Naive thymus-derived CD4-positive, alpha-beta T cell (primary cell): ENCODE results near the gene RNF26. TPM values are rescaled to one million over a fixed set of nuclear protein-coding genes. Genes with fewer than 3 reads are reported as not detected.

Experiments
- ATAC-seq: fragments of 150-1000 bp; cut with Tn5 transposase; 2 replicates; pipeline ENCODE4 v1.10.0; 2021; ENCODE audit warnings: mild to moderate bottlenecking, moderate library complexity
- CTCF ChIA-PET: fragments of 350-600 bp; sonication (Branson Sonifier 250); formaldehyde crosslinking; loops from one replicate; lab custom pipeline; 2021; ENCODE audit warnings: antibody characterized with exemption; lab: Charles Lee
- POLR2A ChIA-PET: fragments of 350-600 bp; sonication (Branson Sonifier 250); formaldehyde crosslinking; loops from one replicate; lab custom pipeline; 2021; ENCODE audit warnings: antibody characterized with exemption, inconsistent platforms; lab: Charles Lee
- DNase-seq, 9 donors: peaks; one replicate each; pipeline versions ENCODE4 v3.0.0 to v3.0.0-alpha.2; 2020 to 2022; ENCODE audit warnings: mixed read lengths in 1 of 9
- H3K27ac ChIP-seq: one replicate; pipeline ENCODE4 v1.7.0; 2013; ENCODE audit warnings: mild to moderate bottlenecking, low read depth, low read length, moderate library complexity
- H3K27me3 ChIP-seq, 2 donors: one replicate each; pipeline ENCODE4 v1.7.0; 2013; ENCODE audit warnings: low read length in 2 of 2, mild to moderate bottlenecking in 2 of 2, moderate library complexity in 2 of 2; ENCODE audit not compliant: control insufficient read depth in 2 of 2, insufficient read depth in 2 of 2
- H3K36me3 ChIP-seq, 3 experiments: 1 replicate in 2 of 3; 2 replicates in 1 of 3; pipeline ENCODE4 v1.7.0; 2013; ENCODE audit warnings: low read length in 3 of 3, mild to moderate bottlenecking in 3 of 3, moderate library complexity in 1 of 3; ENCODE audit not compliant: insufficient read depth in 3 of 3, control insufficient read depth in 2 of 3
- H3K4me1 ChIP-seq, 2 donors: one replicate each; pipeline ENCODE4 v1.7.0; 2013; ENCODE audit warnings: low read length in 2 of 2, mild to moderate bottlenecking in 2 of 2, moderate library complexity in 1 of 2; ENCODE audit not compliant: control insufficient read depth in 2 of 2, insufficient read depth in 2 of 2
- H3K4me3 ChIP-seq: 2 replicates; pipeline ENCODE4 v1.7.0; 2013; ENCODE audit warnings: mild to moderate bottlenecking, low read length
- H3K9me3 ChIP-seq, 3 experiments: 1 replicate in 2 of 3; 2 replicates in 1 of 3; pipeline ENCODE4 v1.7.0; 2013; ENCODE audit warnings: low read length in 3 of 3; ENCODE audit not compliant: control insufficient read depth in 2 of 3
- H3K27ac Mint-ChIP-seq, 9 donors: one replicate each; pipeline ENCODE4 v1.8.0; 2020 to 2022; ENCODE audit warnings: mixed read lengths in 9 of 9, mild to moderate bottlenecking in 8 of 9, moderate library complexity in 5 of 9, inconsistent platforms in 2 of 9
- H3K27me3 Mint-ChIP-seq, 5 donors: one replicate each; pipeline ENCODE4 v1.8.0; 2021 to 2022; ENCODE audit warnings: mixed read lengths in 5 of 5, mild to moderate bottlenecking in 1 of 5
- H3K36me3 Mint-ChIP-seq, 5 donors: one replicate each; pipeline ENCODE4 v1.8.0; 2020 to 2022; ENCODE audit warnings: mixed read lengths in 5 of 5, mild to moderate bottlenecking in 3 of 5, inconsistent platforms in 1 of 5
- H3K4me1 Mint-ChIP-seq, 7 donors: one replicate each; pipeline ENCODE4 v1.8.0; 2020 to 2022; ENCODE audit warnings: mixed read lengths in 7 of 7, mild to moderate bottlenecking in 3 of 7, inconsistent platforms in 1 of 7
- H3K4me3 Mint-ChIP-seq, 10 donors: one replicate each; pipeline ENCODE4 v1.8.0; 2020 to 2022; ENCODE audit warnings: mild to moderate bottlenecking in 10 of 10, mixed read lengths in 10 of 10, moderate library complexity in 6 of 10, inconsistent platforms in 2 of 10
- H3K9me3 Mint-ChIP-seq, 11 donors: one replicate each; pipeline ENCODE4 v1.8.0; 2020 to 2022; ENCODE audit warnings: mixed read lengths in 11 of 11, mild to moderate bottlenecking in 4 of 11, inconsistent platforms in 1 of 11, moderate library complexity in 1 of 11
- intact Hi-C, 2 donors: fragments of 100-400 bp; cut with micrococcal nuclease; formaldehyde crosslinking; loops; one replicate each; pipeline ENCODE4 v1.15.1; 2023
- polyA plus RNA-seq, 2 donors: library from polyadenylated mRNA; unstranded; fragments of 300-500 nt; fragmentation: Illumina TruSeq; gene quantifications; one replicate each; pipeline ENCODE4 v1.2.3, GENCODE V29; 2021
- total RNA-seq, 6 experiments: library from RNA in 5 of 6; stranded (reverse) in 5 of 6; gene quantifications; 1 replicate in 5 of 6; 2 replicates in 1 of 6; pipeline ENCODE4 v1.2.3 and lab custom pipeline; 2021 to 2026

RNF26 gene
- total and polyA plus RNA-seq, 7 experiments from 2014 or later: 16.9 to 59.1 (median 24.4) TPM

DNA sequence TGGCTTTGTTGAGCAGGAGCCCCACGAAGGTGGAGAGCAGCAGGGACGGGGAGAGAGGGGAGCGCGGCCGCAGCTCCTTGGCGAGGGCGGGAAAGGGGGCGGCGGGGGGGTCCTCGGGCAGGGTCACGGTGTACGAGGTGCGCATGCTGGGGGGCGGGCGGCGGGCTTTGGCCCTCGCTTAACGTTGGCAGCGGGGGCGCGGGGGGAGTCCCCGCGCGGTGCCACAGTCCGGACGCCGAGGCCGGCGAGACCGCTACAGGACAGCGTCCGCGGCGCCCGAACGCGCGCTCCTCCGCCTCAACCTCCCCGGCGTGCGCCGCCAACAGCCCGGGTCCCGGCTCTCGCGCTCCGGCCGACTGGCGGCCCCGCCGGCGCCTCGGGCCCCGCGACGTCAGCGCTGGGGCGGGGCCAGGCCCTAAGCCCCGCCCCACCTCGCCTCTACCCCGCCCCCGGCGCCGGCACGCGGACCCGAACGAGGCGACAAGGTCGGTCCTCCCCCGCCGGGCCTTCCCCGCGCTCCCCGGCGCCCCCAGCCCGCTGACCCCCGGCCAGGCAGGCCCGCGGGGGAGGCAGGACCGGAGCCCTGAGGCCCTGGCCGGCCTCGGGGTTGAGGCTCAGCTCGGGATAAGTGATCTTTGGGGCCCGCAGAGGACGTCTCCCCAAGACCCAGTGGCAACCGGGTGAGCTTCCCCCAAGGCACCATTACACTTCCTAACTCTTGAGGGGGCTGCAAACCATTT lies 29.7 kb downstream of the RNF26 start:
- peak overlapping the region; percentile 80 to 91 (median 82) for H3K4me3 Mint-ChIP-seq
- peak overlapping the region in 1 of 9 donors; percentile 17 for H3K27ac Mint-ChIP-seq
- Histone ChIP-seq H3K9me3 (no peaks in the 10 kb centered on the region), H3K4me3 (no peak overlapping the region), H3K27me3 (peaks cover 5 to 22% of the 10 kb centered on the region in 2 donors), H3K36me3 (no peaks in the 10 kb centered on the region), H3K4me1 (no peaks in the 10 kb centered on the region), H3K27ac (no peak overlapping the region)
- peaks cover 0 to 6% (median 0%) of the 10 kb centered on the region in 5 donors for H3K36me3 Mint-ChIP-seq
- DNase-seq: peak in 8 of 9 donors; percentile 31 to 80 (median 47)
- CTCF ChIA-PET: interaction anchor here (0.6 to 1.7 kb wide), 5 partner anchors 8 to 550 kb away, joined by 3 to 4 read pairs (median 3); partner anchors contain the start of gene USP2
- intact Hi-C loops: loop anchor here in 1 of 2 donors (1.0 kb wide), 2 partner anchors 8 to 17 kb away; partner anchors contain the start of gene USP2
- peak; percentile 91 for ATAC-seq
- H3K4me1 Mint-ChIP-seq: peaks cover 5 to 16% (median 11%) of the 10 kb centered on the region in 7 donors
- H3K27me3 Mint-ChIP-seq: peaks cover 36 to 60% (median 46%) of the 10 kb centered on the region in 5 donors
- POLR2A ChIA-PET: no interaction called here
- peaks cover 0 to 1% (median 0%) of the 10 kb centered on the region in 11 donors for H3K9me3 Mint-ChIP-seq

DNA sequence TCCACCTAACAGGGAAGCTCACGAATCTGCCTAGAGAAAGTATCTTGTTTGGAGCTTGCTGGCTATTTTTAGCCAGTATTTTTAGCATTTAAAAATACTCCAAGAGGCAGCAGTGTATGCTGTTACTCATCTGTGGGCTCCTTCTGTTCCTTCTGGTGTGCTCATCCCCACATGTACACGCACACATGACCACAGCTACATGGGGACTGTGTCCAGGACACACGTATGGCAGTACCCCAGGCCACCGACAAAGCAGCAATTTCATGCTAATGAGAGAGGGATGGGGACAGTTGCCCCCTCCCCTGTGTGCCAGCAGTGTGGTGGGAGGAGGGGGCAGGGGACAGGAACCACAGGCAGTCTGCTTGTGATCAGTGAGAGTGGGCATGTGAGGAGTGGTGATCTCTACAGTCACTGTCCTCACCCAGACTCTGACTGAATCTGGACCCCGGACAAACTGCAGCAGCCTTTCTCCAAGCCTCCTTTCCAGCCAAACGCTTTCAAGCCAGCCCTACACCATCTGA lies 30.8 kb downstream of the RNF26 start:
- H3K36me3 Mint-ChIP-seq: peaks cover 0 to 6% (median 0%) of the 10 kb centered on the region in 5 donors
- DNase-seq: no peak
- no peak for ATAC-seq
- H3K27me3 Mint-ChIP-seq: peaks cover 40 to 63% (median 50%) of the 10 kb centered on the region in 5 donors
- intact Hi-C loops: no loop called here
- POLR2A ChIA-PET: no interaction called here
- Histone ChIP-seq H3K4me3 (no peak overlapping the region), H3K9me3 (no peaks in the 10 kb centered on the region), H3K27me3 (peaks cover 5 to 22% of the 10 kb centered on the region in 2 donors), H3K27ac (no peak overlapping the region), H3K36me3 (no peaks in the 10 kb centered on the region), H3K4me1 (no peaks in the 10 kb centered on the region)
- peaks cover 5 to 16% (median 8%) of the 10 kb centered on the region in 7 donors for H3K4me1 Mint-ChIP-seq
- peak overlapping the region in 1 of 9 donors; percentile 94 for H3K27ac Mint-ChIP-seq
- H3K4me3 Mint-ChIP-seq: peak overlapping the region in 8 of 10 donors; percentile 80 to 86 (median 82)
- CTCF ChIA-PET: interaction anchor here (1.1 to 1.7 kb wide), 3 partner anchors 8 to 16 kb away, joined by 3 to 4 read pairs (median 3); partner anchors contain the start of gene USP2
- peaks cover 0 to 1% (median 0%) of the 10 kb centered on the region in 11 donors for H3K9me3 Mint-ChIP-seq

DNA sequence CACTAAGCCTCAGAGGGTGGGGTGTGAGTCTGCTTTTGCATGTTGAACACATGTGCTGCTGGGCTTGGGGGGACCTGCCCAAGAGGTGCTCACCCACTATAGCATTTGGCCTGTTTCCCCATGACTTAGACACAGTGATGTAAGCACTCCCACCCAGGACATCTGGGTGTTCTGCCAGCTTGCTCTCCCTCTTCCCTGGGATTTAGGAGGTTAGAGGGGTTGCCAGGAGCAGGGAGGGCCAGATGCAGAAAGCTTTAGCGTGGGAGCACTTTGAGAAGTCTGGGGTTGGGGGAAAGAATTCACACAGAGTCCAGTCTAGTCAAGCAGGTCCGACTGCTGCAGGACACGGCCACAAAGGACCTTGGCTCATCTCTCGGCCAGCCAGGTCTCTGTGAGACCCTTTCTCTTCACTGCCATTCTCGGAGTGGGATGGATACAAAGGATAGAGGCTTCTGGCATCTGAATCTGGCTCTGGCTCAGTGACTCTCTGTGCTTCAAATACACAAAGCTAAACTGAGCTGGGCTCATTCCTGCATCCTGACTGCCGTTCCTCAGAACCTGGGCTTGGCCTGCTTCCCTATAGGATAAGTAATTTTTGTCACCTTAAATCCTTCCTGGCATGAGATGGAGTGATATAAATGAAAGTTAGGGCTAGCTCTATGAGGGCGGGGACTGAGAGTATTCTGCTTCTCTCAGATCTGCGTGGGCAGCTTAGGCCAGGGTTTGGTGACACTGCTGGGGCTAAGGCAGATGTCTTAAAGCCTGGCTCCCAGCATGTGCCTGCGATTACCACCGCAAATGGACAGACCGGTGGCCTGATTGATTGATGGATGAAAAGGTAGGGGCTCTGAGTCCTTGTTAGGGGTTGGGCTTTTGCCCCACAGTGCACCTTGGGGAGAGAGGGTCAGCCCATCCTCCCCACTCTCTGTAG lies 32.6 kb downstream of the RNF26 start:
- intact Hi-C loops: no loop called here
- ChIA-PET CTCF (interaction anchor here (0.9 to 2.6 kb wide), 3 partner anchors 11 to 14 kb away, joined by 3 to 12 read pairs (median 4); no protein-coding TSS in a partner anchor), POLR2A (no interaction called here)
- Histone ChIP-seq H3K4me3 (no peak overlapping the region), H3K27ac (no peak overlapping the region), H3K9me3 (no peaks in the 10 kb centered on the region), H3K36me3 (no peaks in the 10 kb centered on the region), H3K27me3 (peaks cover 5 to 22% of the 10 kb centered on the region in 2 donors), H3K4me1 (no peaks in the 10 kb centered on the region)
- no peak overlapping the region for H3K27ac Mint-ChIP-seq
- DNase-seq (no peak), ATAC-seq (no peak)
- H3K4me3 Mint-ChIP-seq: no peak overlapping the region
- peaks cover 5 to 16% (median 8%) of the 10 kb centered on the region in 7 donors for H3K4me1 Mint-ChIP-seq
- H3K9me3 Mint-ChIP-seq: peaks cover 0 to 1% (median 0%) of the 10 kb centered on the region in 11 donors
- H3K27me3 Mint-ChIP-seq: peaks cover 45 to 72% (median 54%) of the 10 kb centered on the region in 5 donors
- peaks cover 0 to 6% (median 0%) of the 10 kb centered on the region in 5 donors for H3K36me3 Mint-ChIP-seq

DNA sequence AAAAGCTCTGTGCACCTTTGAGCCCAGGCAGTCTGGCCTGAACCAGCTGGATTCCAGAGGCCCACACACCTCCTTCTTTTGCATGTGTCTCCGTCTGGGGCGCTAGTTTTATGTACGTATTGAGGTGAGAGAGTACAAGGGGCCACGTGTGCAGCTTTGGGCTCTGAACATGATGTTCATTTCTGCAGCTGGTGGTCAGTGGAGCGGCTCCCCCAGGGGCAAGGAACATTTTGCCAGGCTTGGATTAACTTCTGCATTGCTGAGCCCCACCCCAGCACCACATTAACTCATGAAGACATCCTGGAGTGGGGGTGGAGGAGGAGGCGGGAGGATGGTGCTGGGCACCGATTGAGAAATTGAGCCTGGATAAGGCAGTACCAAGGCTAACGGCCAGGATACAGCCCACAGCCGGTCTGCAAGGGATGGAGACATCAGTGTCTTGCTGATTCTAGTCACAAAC lies 33.4 kb downstream of the RNF26 start:
- Mint-ChIP-seq H3K9me3 (peaks cover 0 to 1% (median 0%) of the 10 kb centered on the region in 11 donors), H3K36me3 (peaks cover 0 to 6% (median 0%) of the 10 kb centered on the region in 5 donors), H3K4me3 (no peak overlapping the region), H3K4me1 (peaks cover 5 to 14% (median 8%) of the 10 kb centered on the region in 7 donors), H3K27ac (no peak overlapping the region), H3K27me3 (peaks cover 41 to 68% (median 47%) of the 10 kb centered on the region in 5 donors)
- ATAC-seq (no peak), DNase-seq (no peak)
- H3K4me1 ChIP-seq: no peaks in the 10 kb centered on the region
- H3K36me3 ChIP-seq: no peaks in the 10 kb centered on the region
- H3K27me3 ChIP-seq: peaks cover 5 to 22% of the 10 kb centered on the region in 2 donors
- CTCF ChIA-PET: interaction anchor here (0.9 to 2.6 kb wide), 4 partner anchors 11 to 13 kb away, joined by 3 to 12 read pairs (median 4); no protein-coding TSS in a partner anchor
- POLR2A ChIA-PET: no interaction called here
- no peak overlapping the region for H3K27ac ChIP-seq
- no peak overlapping the region for H3K4me3 ChIP-seq
- intact Hi-C loops: no loop called here
- no peaks in the 10 kb centered on the region for H3K9me3 ChIP-seq

DNA sequence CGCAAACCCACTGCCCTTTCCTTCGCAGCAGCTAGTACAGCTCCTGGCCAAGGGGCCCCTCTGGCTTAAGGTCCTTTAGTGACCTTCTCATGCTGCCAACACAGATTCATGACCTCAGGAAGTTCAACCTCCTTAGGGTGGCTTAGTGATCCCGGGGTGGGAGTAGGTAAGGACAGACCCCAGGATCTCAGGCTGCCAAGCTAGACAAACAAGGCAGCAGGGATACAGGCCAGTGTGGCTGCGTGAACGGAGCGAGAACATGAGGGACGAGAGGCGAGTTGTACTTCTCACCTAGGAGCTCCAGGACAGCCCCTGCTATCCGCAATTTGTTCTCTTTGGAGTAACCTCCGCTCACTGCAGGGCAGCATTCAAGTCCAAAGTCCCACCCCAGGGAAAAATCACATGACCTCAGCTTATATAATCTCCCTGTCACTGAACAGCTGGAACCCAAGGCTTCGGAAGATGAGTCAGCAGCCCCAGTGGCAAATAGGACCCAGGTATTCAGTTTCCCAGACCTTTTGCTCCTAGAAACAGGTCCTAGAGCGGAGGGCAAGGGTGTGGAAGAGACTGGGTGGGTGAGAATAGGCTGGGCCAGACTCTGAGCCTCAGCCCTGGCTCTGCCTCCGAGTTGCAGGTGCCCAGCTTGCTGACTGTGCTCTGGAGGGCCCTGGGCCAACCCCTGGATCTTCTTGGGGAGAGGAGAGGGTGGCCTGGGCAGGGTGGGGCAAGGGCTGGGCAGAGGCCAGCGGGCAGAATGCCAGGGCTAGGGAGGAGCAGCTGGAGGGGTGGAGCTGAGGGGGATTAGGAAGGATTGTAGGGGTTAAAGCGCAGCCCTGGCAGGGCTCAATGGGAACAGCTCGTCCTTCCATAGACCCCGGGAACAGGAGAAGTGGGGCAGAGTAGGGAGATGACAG lies 34.1 kb downstream of the RNF26 start:
- Mint-ChIP-seq H3K27ac (no peak overlapping the region), H3K4me1 (peaks cover 5 to 9% (median 8%) of the 10 kb centered on the region in 7 donors), H3K36me3 (peaks cover 0 to 6% (median 0%) of the 10 kb centered on the region in 5 donors), H3K9me3 (peaks cover 0 to 1% (median 0%) of the 10 kb centered on the region in 11 donors), H3K4me3 (no peak overlapping the region), H3K27me3 (peaks cover 39 to 66% (median 45%) of the 10 kb centered on the region in 5 donors)
- ATAC-seq: no peak
- peaks cover 5 to 22% of the 10 kb centered on the region in 2 donors for H3K27me3 ChIP-seq
- no peak for DNase-seq
- intact Hi-C loops: no loop called here
- no peaks in the 10 kb centered on the region for H3K36me3 ChIP-seq
- no peak overlapping the region for H3K4me3 ChIP-seq
- H3K9me3 ChIP-seq: no peaks in the 10 kb centered on the region
- no peak overlapping the region for H3K27ac ChIP-seq
- ChIA-PET CTCF (interaction anchor here (0.9 to 2.6 kb wide), 3 partner anchors 11 to 12 kb away, joined by 3 to 12 read pairs (median 3); no protein-coding TSS in a partner anchor), POLR2A (interaction anchor here (0.6 kb wide), 1 partner anchor 950 kb away, joined by 3 read pairs; no protein-coding TSS in a partner anchor)
- H3K4me1 ChIP-seq: peaks cover 0 to 4% of the 10 kb centered on the region in 2 donors
